DOHH2 (cell line): ENCODE data around the gene CLRN1.

Experiments
- H3F3A ChIP-seq: fragments of 200-600 bp; sonication (generic), shearing (Covaris generic); 2 replicates; pipeline ENCODE4 v1.6.0; 2016; ENCODE audit warnings: antibody characterized with exemption, mild to moderate bottlenecking; ENCODE audit not compliant: control insufficient read depth, insufficient read depth
- H3K27ac ChIP-seq: fragments of 200-600 bp; sonication (generic); 2 replicates; pipeline ENCODE4 v1.5.1; 2014; ENCODE audit warnings: low read depth, mild to moderate bottlenecking, low read length, moderate library complexity
- H3K27me3 ChIP-seq: fragments of 200-600 bp; sonication (generic); 2 replicates; pipeline ENCODE4 v1.6.1; 2014; ENCODE audit warnings: mild to moderate bottlenecking, low read length, mixed read lengths; ENCODE audit not compliant: control insufficient read depth
- H3K36me3 ChIP-seq: fragments of 200-600 bp; sonication (generic); 2 replicates; pipeline ENCODE4 v1.6.1; 2014; ENCODE audit warnings: mild to moderate bottlenecking, low read length, moderate library complexity, mixed read lengths; ENCODE audit not compliant: control insufficient read depth
- H3K4me1 ChIP-seq: fragments of 200-600 bp; sonication (generic); 2 replicates; pipeline ENCODE4 v1.6.1; 2014; ENCODE audit warnings: mild to moderate bottlenecking, low read length, mixed read lengths; ENCODE audit not compliant: control insufficient read depth
- H3K4me2 ChIP-seq: fragments of 200-600 bp; sonication (generic); 2 replicates; pipeline ENCODE4 v1.6.0; 2014; ENCODE audit warnings: mild to moderate bottlenecking, low read length, moderate library complexity
- H3K4me3 ChIP-seq: fragments of 200-600 bp; sonication (generic); 2 replicates; pipeline ENCODE4 v1.5.1; 2014; ENCODE audit warnings: mild to moderate bottlenecking, low read length, mixed read lengths
- H3K79me2 ChIP-seq: fragments of 200-600 bp; sonication (generic); 2 replicates; pipeline ENCODE4 v1.6.1; 2014; ENCODE audit warnings: mild to moderate bottlenecking, low read length, mixed read lengths; ENCODE audit not compliant: control insufficient read depth
- H3K9me2 ChIP-seq: fragments of 200-600 bp; sonication (generic); replicated peaks from 2 replicates; pipeline ENCODE4 v1.6.1; 2014; ENCODE audit warnings: mild to moderate bottlenecking, low read length, mixed read lengths; ENCODE audit not compliant: control insufficient read depth
- H3K9me3 ChIP-seq: fragments of 200-600 bp; sonication (generic); 2 replicates; pipeline ENCODE4 v1.6.1; 2014; ENCODE audit warnings: antibody characterized with exemption, low read length, mixed read lengths; ENCODE audit not compliant: control insufficient read depth, insufficient read depth
- H4K20me1 ChIP-seq: fragments of 200-600 bp; sonication (generic); 2 replicates; pipeline ENCODE4 v1.6.0; 2014; ENCODE audit warnings: low read depth, mild to moderate bottlenecking, antibody characterized with exemption, low read length, moderate library complexity; ENCODE audit not compliant: control insufficient read depth, insufficient read depth
- CTCF ChIP-seq: fragments of 200-600 bp; sonication (generic); IDR thresholded peaks from one replicate; pipeline ENCODE4 v1.5.1; 2014; ENCODE audit warnings: antibody characterized with exemption, mild to moderate bottlenecking, low read depth, low read length; ENCODE audit not compliant: poor library complexity, severe bottlenecking
- EZH2phosphoT487 ChIP-seq: fragments of 200-600 bp; sonication (generic); IDR thresholded peaks from 2 replicates; pipeline ENCODE4 v1.6.1; 2017; ENCODE audit warnings: borderline replicate concordance, mild to moderate bottlenecking, antibody characterized with exemption, low read length, moderate library complexity, mixed read lengths

Gene CLRN1

GRCh38 chr3:150905746-150906145 lies 66.8 kb downstream of the CLRN1 start:
- Histone ChIP-seq H3K9me2 (no peaks in the 10 kb centered on the region), H3K79me2 (no peaks in the 10 kb centered on the region), H3K36me3 (no peaks in the 10 kb centered on the region), H3K9me3 (no peaks in the 10 kb centered on the region), H3K27me3 (peaks cover 41% of the 10 kb centered on the region), H3F3A (no peaks in the 10 kb centered on the region), H3K4me3 (no peak overlapping the region), H4K20me1 (no peaks in the 10 kb centered on the region), H3K4me1 (no peaks in the 10 kb centered on the region), H3K27ac (no peak overlapping the region), H3K4me2 (no peak overlapping the region)
- TF ChIP-seq EZH2phosphoT487 (no peak), CTCF (no peak)

GRCh38 chr3:150905339-150905738 lies 67.2 kb downstream of the CLRN1 start, which contains the start of gene MINDY4B:
MINDY4B (minus strand) TSS chr3:150905439; CDS start chr3:150905439, 0 bp downstream.
- Histone ChIP-seq H3K4me1 (no peaks in the 10 kb centered on the region), H3F3A (no peaks in the 10 kb centered on the region), H3K4me2 (no peak within 1 kb of the TSS), H3K79me2 (no peaks in the 10 kb centered on the region), H3K4me3 (no peak within 1 kb of the TSS), H3K9me2 (no peaks in the 10 kb centered on the region), H4K20me1 (no peaks in the 10 kb centered on the region), H3K27me3 (peaks cover 37% of the 10 kb centered on the region), H3K9me3 (no peaks in the 10 kb centered on the region), H3K27ac (no peak within 1 kb of the TSS), H3K36me3 (no peaks in the 10 kb centered on the region)
- no peak for TF ChIP-seq EZH2phosphoT487
- TF ChIP-seq CTCF = no peak

- no peaks in the 10 kb centered on the region for H3K36me3 ChIP-seq
- no peak overlapping the region for H3K27ac ChIP-seq
- no peak overlapping the region for H3K4me2 ChIP-seq
- H3K4me3 ChIP-seq = no peak overlapping the region
- no peaks in the 10 kb centered on the region for H4K20me1 ChIP-seq
- H3F3A ChIP-seq = no peaks in the 10 kb centered on the region
- H3K9me3 ChIP-seq = no peaks in the 10 kb centered on the region
- H3K79me2 ChIP-seq = no peaks in the 10 kb centered on the region
- H3K4me1 ChIP-seq = no peaks in the 10 kb centered on the region
- TF ChIP-seq EZH2phosphoT487 (no peak), CTCF (no peak)
- peaks cover 32% of the 10 kb centered on the region for H3K27me3 ChIP-seq
- H3K9me2 ChIP-seq = no peaks in the 10 kb centered on the region
Measured at GRCh38 chr3:150902988-150903387, 69.5 kb downstream of the CLRN1 start.
